Measurements from ENCODE around the gene MS4A4A. TPM values are rescaled to one million over a fixed set of nuclear protein-coding genes. Genes with fewer than 3 reads are reported as not detected.

Gene MS4A4A
- total and polyA plus RNA-seq, 2 experiments from 2014 or later = 0.48 to 5.3 TPM

DNA sequence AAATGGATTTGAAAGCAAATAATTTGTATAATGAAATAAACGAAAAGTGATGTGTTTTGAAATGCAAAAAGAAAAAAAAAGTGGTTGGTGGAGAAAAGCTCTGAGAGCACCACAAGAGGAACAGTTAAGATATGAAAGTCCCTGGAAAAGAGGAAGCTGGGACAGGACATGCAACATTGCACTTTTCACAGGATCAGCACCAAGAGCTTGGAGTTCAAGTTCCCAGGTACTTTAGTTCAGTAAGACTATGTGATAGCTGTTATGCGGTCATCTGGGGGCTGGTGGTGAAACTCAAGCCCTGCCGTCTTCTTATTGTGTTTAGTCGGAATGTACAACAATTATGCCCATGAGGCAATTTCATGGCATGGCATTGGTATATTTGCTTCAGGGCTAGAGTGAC lies 17.1 kb upstream of the MS4A4A start:
- no peaks in the 10 kb centered on the region for H4K20me1 ChIP-seq (ENCODE audit: insufficient read depth, poor library complexity, severe bottlenecking)
- no peak overlapping the region for H3K4me3 ChIP-seq
- TF ChIP-seq EZH2phosphoT487 (IDR thresholded peaks at IDR 0.05; ENCODE audit: low read depth, severe bottlenecking, unreplicated experiment) = no peak
- TF ChIP-seq, protein P1, sequence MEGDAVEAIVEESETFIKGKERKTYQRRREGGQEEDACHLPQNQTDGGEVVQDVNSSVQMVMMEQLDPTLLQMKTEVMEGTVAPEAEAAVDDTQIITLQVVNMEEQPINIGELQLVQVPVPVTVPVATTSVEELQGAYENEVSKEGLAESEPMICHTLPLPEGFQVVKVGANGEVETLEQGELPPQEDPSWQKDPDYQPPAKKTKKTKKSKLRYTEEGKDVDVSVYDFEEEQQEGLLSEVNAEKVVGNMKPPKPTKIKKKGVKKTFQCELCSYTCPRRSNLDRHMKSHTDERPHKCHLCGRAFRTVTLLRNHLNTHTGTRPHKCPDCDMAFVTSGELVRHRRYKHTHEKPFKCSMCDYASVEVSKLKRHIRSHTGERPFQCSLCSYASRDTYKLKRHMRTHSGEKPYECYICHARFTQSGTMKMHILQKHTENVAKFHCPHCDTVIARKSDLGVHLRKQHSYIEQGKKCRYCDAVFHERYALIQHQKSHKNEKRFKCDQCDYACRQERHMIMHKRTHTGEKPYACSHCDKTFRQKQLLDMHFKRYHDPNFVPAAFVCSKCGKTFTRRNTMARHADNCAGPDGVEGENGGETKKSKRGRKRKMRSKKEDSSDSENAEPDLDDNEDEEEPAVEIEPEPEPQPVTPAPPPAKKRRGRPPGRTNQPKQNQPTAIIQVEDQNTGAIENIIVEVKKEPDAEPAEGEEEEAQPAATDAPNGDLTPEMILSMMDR (IDR thresholded peaks at IDR 0.05; ENCODE audit: poor library complexity) = no peak
- TF ChIP-seq EZH2 (IDR thresholded peaks at IDR 0.05; ENCODE audit: borderline replicate concordance) = no peak
- H3K27me3 ChIP-seq = no peaks in the 10 kb centered on the region
- no peaks in the 10 kb centered on the region for H3K4me1 ChIP-seq (ENCODE audit: insufficient read depth)
- H3K36me3 ChIP-seq (replicated peaks; ENCODE audit: insufficient read depth, low read depth) = no peaks in the 10 kb centered on the region
- H3K27ac ChIP-seq = no peak overlapping the region
- H2AFZ ChIP-seq = no peak overlapping the region
- H3K79me2 ChIP-seq = no peaks in the 10 kb centered on the region
- H3K9me3 ChIP-seq (ENCODE audit: low read depth) = no peaks in the 10 kb centered on the region
- DNase-seq (ENCODE audit: low spot score) = no peak
- WGBS (ENCODE audit: low lambda C conversion rate, missing lambda C conversion rate) = 84% methylated on average over 4 of the region's 4 CpGs
- H3K9me2 ChIP-seq (replicated peaks; ENCODE audit: insufficient read depth) = no peaks in the 10 kb centered on the region
- H3K4me2 ChIP-seq = no peak overlapping the region

DNA sequence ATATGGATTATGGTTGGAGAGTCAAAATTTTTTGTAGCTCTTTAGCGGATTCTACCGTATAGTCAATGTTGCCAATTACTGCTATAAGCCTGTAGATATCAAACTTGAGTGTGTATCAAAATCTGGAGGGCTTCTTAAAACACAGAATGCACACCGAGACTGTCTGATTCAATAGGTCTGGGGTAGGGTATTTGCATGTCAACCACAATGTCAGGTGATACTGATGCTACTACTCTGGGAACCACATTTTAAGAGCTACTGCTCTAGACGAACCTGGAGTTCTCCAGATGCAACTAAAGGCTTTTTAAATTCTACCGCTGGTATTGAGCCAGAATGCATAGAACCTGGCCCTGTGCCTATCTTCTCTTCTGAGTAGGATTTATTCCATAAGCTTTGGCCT lies 15.8 kb upstream of the MS4A4A start:
- H3K27ac ChIP-seq = no peak overlapping the region
- H4K20me1 ChIP-seq (ENCODE audit: insufficient read depth, poor library complexity, severe bottlenecking) = no peaks in the 10 kb centered on the region
- 83% methylated on average over 5 of the region's 5 CpGs for WGBS (ENCODE audit: low lambda C conversion rate, missing lambda C conversion rate)
- H3K9me3 ChIP-seq (ENCODE audit: low read depth) = no peaks in the 10 kb centered on the region
- no peak for TF ChIP-seq EZH2 (IDR thresholded peaks at IDR 0.05; ENCODE audit: borderline replicate concordance)
- TF ChIP-seq EZH2phosphoT487 (IDR thresholded peaks at IDR 0.05; ENCODE audit: low read depth, severe bottlenecking, unreplicated experiment) = no peak
- TF ChIP-seq, protein P1 (IDR thresholded peaks at IDR 0.05; ENCODE audit: poor library complexity) = no peak
- H3K36me3 ChIP-seq (replicated peaks; ENCODE audit: insufficient read depth, low read depth) = no peaks in the 10 kb centered on the region
- no peaks in the 10 kb centered on the region for H3K9me2 ChIP-seq (replicated peaks; ENCODE audit: insufficient read depth)
- no peaks in the 10 kb centered on the region for H3K79me2 ChIP-seq
- no peaks in the 10 kb centered on the region for H3K27me3 ChIP-seq
- no peak for DNase-seq (ENCODE audit: low spot score)
- no peaks in the 10 kb centered on the region for H3K4me1 ChIP-seq (ENCODE audit: insufficient read depth)
- H3K4me3 ChIP-seq = no peak overlapping the region
- H2AFZ ChIP-seq = no peak overlapping the region
- H3K4me2 ChIP-seq = no peak overlapping the region

- Histone ChIP-seq H3K27ac (no peak overlapping the region), H3K79me2 (no peaks in the 10 kb centered on the region), H4K20me1 (ENCODE audit: insufficient read depth, poor library complexity, severe bottlenecking) (no peaks in the 10 kb centered on the region), H3K27me3 (no peaks in the 10 kb centered on the region), H3K36me3 (replicated peaks; ENCODE audit: insufficient read depth, low read depth) (no peaks in the 10 kb centered on the region), H3K4me2 (no peak overlapping the region), H3K4me3 (no peak overlapping the region), H3K9me3 (ENCODE audit: low read depth) (no peaks in the 10 kb centered on the region), H3K4me1 (ENCODE audit: insufficient read depth) (no peaks in the 10 kb centered on the region), H2AFZ (no peak overlapping the region), H3K9me2 (replicated peaks; ENCODE audit: insufficient read depth) (no peaks in the 10 kb centered on the region)
- DNase-seq (ENCODE audit: low spot score) = peak; percentile 39
- no peak for TF ChIP-seq EZH2 (IDR thresholded peaks at IDR 0.05; ENCODE audit: borderline replicate concordance)
- TF ChIP-seq, protein P1 (IDR thresholded peaks at IDR 0.05; ENCODE audit: poor library complexity) = peak; percentile 65
- 29% methylated on average over 4 of the region's 4 CpGs for WGBS (ENCODE audit: low lambda C conversion rate, missing lambda C conversion rate)
Observed at GRCh38 chr11:60265373-60266214, 14.9 kb upstream of the MS4A4A start.

All from hepatocyte (in vitro differentiated cells).